Liver (tissue), 3 donors: ENCODE measurements around the gene NSG1.

Source experiments
- CTCF ChIP-seq: fragments of 150-350 bp; IDR thresholded peaks from 2 replicates; pipeline ENCODE4 v1.5.1; 2017; ENCODE audit warnings: improper control_type of control experiment, low read depth, low read length; ENCODE audit not compliant: missing input control
- HNF4A ChIP-seq, 2 donors: conservative IDR thresholded peaks; 2 replicates each; pipeline ENCODE4 v1.6.1; 2016; ENCODE audit warnings: antibody characterized with exemption in 2 of 2, mild to moderate bottlenecking in 2 of 2
- JUND ChIP-seq, 2 donors: IDR thresholded peaks; 2 replicates each; pipeline ENCODE4 v1.6.1; 2016; ENCODE audit warnings: antibody characterized with exemption in 2 of 2
- RAD21 ChIP-seq, 2 donors: IDR thresholded peaks; 2 replicates each; pipeline ENCODE4 v1.6.1; 2016; ENCODE audit warnings: antibody characterized with exemption in 2 of 2, mild to moderate bottlenecking in 2 of 2
- SP1 ChIP-seq: IDR thresholded peaks from 2 replicates; pipeline ENCODE4 v1.6.1; 2018; ENCODE audit warnings: antibody characterized with exemption, mild to moderate bottlenecking
- YY1 ChIP-seq: IDR thresholded peaks from 2 replicates; pipeline ENCODE4 v1.6.1; 2016; ENCODE audit warnings: antibody characterized with exemption, mild to moderate bottlenecking
- donor health status: healthy.
- donor health status: healthy.

GRCh38 chr4:4364061-4364460 lies 22.8 kb upstream of the NSG1 start:
- no peak for TF ChIP-seq HNF4A (conservative IDR thresholded peaks at IDR 0.05)
- TF ChIP-seq CTCF = no peak
- TF ChIP-seq JUND (IDR thresholded peaks at IDR 0.05) = no peak
- TF ChIP-seq YY1 = no peak
- no peak for TF ChIP-seq RAD21 (IDR thresholded peaks at IDR 0.05)
- no peak for TF ChIP-seq SP1
